HG03342 (cell line): ENCODE measurements around the gene UBE2Q2.
A peak's percentile ranks its signal among the peaks of the same experiment; 100 is the strongest.
"Not testable (repeated sequence)": the region's sequence is repeated elsewhere in the genome, so short reads cannot be mapped to it uniquely, and the experiment has no call there.

Experiments used
- ATAC-seq: cut with Tn5 transposase; IDR thresholded peaks from one replicate; pipeline ENCODE4 v1.9.1; 2021; ENCODE audit warnings: mild to moderate bottlenecking, moderate library complexity; ENCODE audit not compliant: unreplicated experiment

UBE2Q2 gene

GRCh38 chr15:75823860-75824613 is 19.2 kb upstream of the UBE2Q2 start:
- ATAC-seq, result no peak

- no peak for ATAC-seq
Measured at GRCh38 chr15:75827691-75828090, 15.6 kb upstream of the UBE2Q2 start.

- no peak for ATAC-seq
Measured at GRCh38 chr15:75828429-75828828, 14.8 kb upstream of the UBE2Q2 start.

- ATAC-seq, result no peak
Measured at GRCh38 chr15:75830910-75831805, 12.1 kb upstream of the UBE2Q2 start.

- ATAC-seq, result no peak
Measured at GRCh38 chr15:75831806-75832102, 11.5 kb upstream of the UBE2Q2 start.

GRCh38 chr15:75832114-75832513 is 11.1 kb upstream of the UBE2Q2 start:
- ATAC-seq, result no peak

GRCh38 chr15:75834021-75834420 is 9.2 kb upstream of the UBE2Q2 start:
- ATAC-seq, result no peak

- ATAC-seq, result no peak
Measured at GRCh38 chr15:75835990-75836958, 7.0 kb upstream of the UBE2Q2 start.

GRCh38 chr15:75836959-75837334 is 6.3 kb upstream of the UBE2Q2 start:
- ATAC-seq, result peak; percentile 92

- no peak for ATAC-seq
Measured at GRCh38 chr15:75840659-75841058, 2.6 kb upstream of the UBE2Q2 start.

GRCh38 chr15:75841626-75842025 is 1.6 kb upstream of the UBE2Q2 start:
- no peak for ATAC-seq

- ATAC-seq, result peak; percentile 45
Measured at GRCh38 chr15:75843678-75844581, 683 bp downstream of the UBE2Q2 start.

GRCh38 chr15:75844629-75845335 is 1.5 kb downstream of the UBE2Q2 start:
- no peak for ATAC-seq

- ATAC-seq, result no peak
Measured at GRCh38 chr15:75849167-75849566, 5.9 kb downstream of the UBE2Q2 start.

GRCh38 chr15:75850708-75851107 is 7.5 kb downstream of the UBE2Q2 start:
- ATAC-seq, result no peak

- not testable (repeated sequence) for ATAC-seq
Measured at GRCh38 chr15:75851566-75851965, 8.3 kb downstream of the UBE2Q2 start.

- ATAC-seq, result no peak
Measured at GRCh38 chr15:75857886-75858285, 14.6 kb downstream of the UBE2Q2 start.

GRCh38 chr15:75861750-75862402 is 18.6 kb downstream of the UBE2Q2 start:
- no peak for ATAC-seq

GRCh38 chr15:75862796-75863195 is 19.5 kb downstream of the UBE2Q2 start:
- ATAC-seq, result no peak
